SK-N-SH (cell line): ENCODE results near the gene TOMM40. TPM values are rescaled to one million over a fixed set of nuclear protein-coding genes. Genes with fewer than 3 reads are reported as not detected.
A peak's percentile ranks its signal among the peaks of the same experiment; 100 is the strongest.
"Not testable (repeated sequence)": the region's sequence is repeated elsewhere in the genome, so short reads cannot be mapped to it uniquely, and the experiment has no call there.

Experiments used
- CTCF ChIA-PET: fragments of 300-600, 350-600 bp; formaldehyde crosslinking; extraction: SDS; loops from one replicate; lab custom pipeline; 2021; lab: Yijun Ruan, JAX
- POLR2A ChIA-PET: fragments of 350-600 bp; sonication (Branson Sonifier 250); formaldehyde crosslinking; extraction: SDS; loops from one replicate; lab custom pipeline; 2020; ENCODE audit warnings: antibody characterized with exemption, inconsistent platforms; lab: Yijun Ruan, JAX
- DNase-seq: peaks from one replicate; pipeline ENCODE4 v3.0.0; 2012
- H2AFZ ChIP-seq: fragments of 200-600 bp; sonication (generic); 2 replicates; pipeline ENCODE4 v1.8.1; 2016; ENCODE audit warnings: antibody characterized with exemption, mild to moderate bottlenecking, low read depth
- H3F3A ChIP-seq: fragments of 200-600 bp; sonication (generic); replicated peaks from 2 replicates; pipeline ENCODE3; 2016; ENCODE audit warnings: antibody characterized with exemption, mild to moderate bottlenecking; ENCODE audit not compliant: insufficient read depth
- H3K27ac ChIP-seq, 2 experiments: fragments of 200-500 bp in 1 of 2; fragments of 200-600 bp in 1 of 2; sonication (Bioruptor generic) in 1 of 2; sonication (generic), shearing (Covaris generic) in 1 of 2; 2 replicates each; pipeline versions ENCODE4 v1.5.1 to v1.6.1; 2014 to 2016; ENCODE audit warnings: low read depth in 2 of 2, inconsistent platforms in 1 of 2, low read length in 1 of 2, mild to moderate bottlenecking in 1 of 2, mixed read lengths in 1 of 2
- H3K27me3 ChIP-seq: fragments of 200-600 bp; sonication (generic), shearing (Covaris generic); 2 replicates; pipeline ENCODE4 v1.6.1; 2016; ENCODE audit warnings: mixed run types; ENCODE audit not compliant: insufficient read depth
- H3K36me3 ChIP-seq, 2 experiments: fragments of 200-500 bp in 1 of 2; fragments of 200-600 bp in 1 of 2; sonication (Bioruptor generic) in 1 of 2; sonication (generic) in 1 of 2; replicated peaks in 1 of 2; 2 replicates each; pipeline versions ENCODE3 to v1.5.1; 2014 to 2016; ENCODE audit warnings: low read length in 1 of 2, mild to moderate bottlenecking in 1 of 2; ENCODE audit not compliant: insufficient read depth in 2 of 2, control insufficient read depth in 1 of 2
- H3K4me1 ChIP-seq, 2 experiments: fragments of 200-500 bp in 1 of 2; fragments of 200-600 bp in 1 of 2; sonication (Bioruptor generic) in 1 of 2; sonication (generic), shearing (Covaris generic) in 1 of 2; 2 replicates each; pipeline versions ENCODE4 v1.5.1 to v1.6.1; 2014 to 2016; ENCODE audit warnings: low read depth in 1 of 2, low read length in 1 of 2, mixed run types in 1 of 2; ENCODE audit not compliant: insufficient read depth in 2 of 2, control insufficient read depth in 1 of 2
- H3K4me2 ChIP-seq: fragments of 200-600 bp; sonication (generic), shearing (Covaris generic); 2 replicates; pipeline ENCODE4 v1.6.1; 2017; ENCODE audit warnings: mixed run types
- H3K4me3 ChIP-seq, 2 experiments: fragments of 200-500 bp in 1 of 2; fragments of 200-600 bp in 1 of 2; sonication (Bioruptor generic) in 1 of 2; sonication (generic), shearing (Covaris generic) in 1 of 2; 2 replicates each; pipeline versions ENCODE4 v1.5.1 to v1.8.1; 2014 to 2016; ENCODE audit warnings: low read depth in 2 of 2, inconsistent platforms in 1 of 2, low read length in 1 of 2, mild to moderate bottlenecking in 1 of 2, mixed read lengths in 1 of 2, moderate library complexity in 1 of 2
- H3K79me2 ChIP-seq: fragments of 200-600 bp; sonication (generic); 2 replicates; pipeline ENCODE4 v1.8.1; 2017; ENCODE audit warnings: mild to moderate bottlenecking; ENCODE audit not compliant: insufficient read depth
- H3K9ac ChIP-seq: fragments of 200-600 bp; sonication (generic); 2 replicates; pipeline ENCODE4 v1.6.1; 2017; ENCODE audit warnings: mixed run types
- H3K9me2 ChIP-seq: fragments of 200-600 bp; sonication (generic); 2 replicates; pipeline ENCODE4 v1.6.1; 2017; ENCODE audit warnings: mixed run types
- H3K9me3 ChIP-seq: fragments of 200-600 bp; sonication (generic); 2 replicates; pipeline ENCODE4 v1.6.1; 2017; ENCODE audit warnings: mixed run types, mild to moderate bottlenecking, moderate library complexity
- H4K20me1 ChIP-seq: fragments of 200-600 bp; sonication (generic); 2 replicates; pipeline ENCODE4 v1.6.1; 2017; ENCODE audit warnings: mild to moderate bottlenecking, mixed run types; ENCODE audit not compliant: insufficient read depth
- FOXM1 ChIP-seq: IDR thresholded peaks from 2 replicates; pipeline ENCODE4 v1.4.0; 2012; ENCODE audit warnings: low read depth, mild to moderate bottlenecking
- MEF2A ChIP-seq: IDR thresholded peaks from 2 replicates; pipeline ENCODE4 v1.4.0; 2012; ENCODE audit warnings: low read depth, borderline replicate concordance
- MXI1 ChIP-seq: IDR thresholded peaks from 2 replicates; pipeline ENCODE4 v1.6.1; 2012; ENCODE audit warnings: mild to moderate bottlenecking, low read depth, low read length, improper control_type of control experiment
- NRF1 ChIP-seq: IDR thresholded peaks from 2 replicates; pipeline ENCODE4 v1.6.1; 2012; ENCODE audit warnings: low read depth, mild to moderate bottlenecking, low read length
- RFX5 ChIP-seq: IDR thresholded peaks from 2 replicates; pipeline ENCODE4 v1.6.1; 2012; ENCODE audit warnings: mild to moderate bottlenecking, improper control_type of control experiment, low read length
- WGBS: methylation state at CpG from one replicate; pipeline ENCODE4 v1.1.6; 2017; ENCODE audit warnings: low lambda C conversion rate; 5-methylcytosine and 5-hydroxymethylcytosine counted together
- polyA plus RNA-seq, 3 experiments: library from polyadenylated mRNA; depleted of rRNA; stranded (reverse); fragments of >200 nt; gene quantifications; 2 replicates each; pipeline ENCODE4 v1.2.3, GENCODE V29; 2012
- TF ChIP-seq, protein P1 (sequence below): IDR thresholded peaks from 2 replicates; pipeline ENCODE4 v1.6.1; 2012; ENCODE audit warnings: mild to moderate bottlenecking, low read depth, low read length, moderate library complexity

Gene TOMM40
- polyA plus RNA-seq, 1 of the 3 experiments (the other 2 are of a cell fraction): 78.9 TPM

DNA sequence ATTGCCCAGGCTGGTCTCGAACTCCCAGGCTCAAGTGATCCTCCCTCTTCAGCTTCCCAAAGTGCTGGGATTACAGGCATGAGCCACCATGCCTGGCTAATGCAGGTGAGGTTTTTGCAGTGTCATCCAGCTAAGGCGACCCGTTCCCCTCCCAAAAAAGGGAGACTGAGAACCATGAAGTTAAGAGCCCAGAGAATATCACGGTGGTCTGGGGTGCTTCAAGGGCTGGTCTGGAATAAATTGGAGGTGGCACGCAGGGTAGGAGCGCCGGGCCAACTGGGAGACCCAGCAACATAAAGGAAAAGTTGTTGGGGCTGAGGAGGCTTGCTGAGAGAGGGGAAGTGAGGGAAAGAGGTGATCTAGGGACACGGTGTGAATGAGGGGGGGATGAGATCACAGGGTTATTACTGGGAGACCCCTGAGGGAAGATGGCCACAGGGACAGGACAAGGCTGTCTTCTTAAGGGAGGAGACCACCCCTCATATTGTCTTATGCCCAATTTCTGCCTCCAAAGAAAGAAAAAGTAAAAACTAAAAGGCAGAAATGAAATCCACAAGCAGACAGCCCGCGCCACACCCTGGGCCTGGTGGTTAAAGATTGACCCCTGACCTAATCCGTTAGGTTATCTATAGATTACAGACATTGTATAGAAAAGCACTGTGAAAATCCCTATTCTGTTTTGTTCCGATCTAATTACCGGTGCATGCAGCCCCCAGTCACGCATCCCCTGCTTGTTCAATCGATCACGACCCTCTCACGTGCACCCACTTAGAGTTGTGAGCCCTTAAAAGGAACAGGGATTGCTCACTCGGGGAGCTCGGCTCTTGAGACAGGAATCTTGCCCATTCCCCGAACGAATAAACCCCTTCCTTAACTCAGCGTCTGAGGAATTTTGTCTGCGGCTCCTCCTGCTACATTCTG, 22.7 kb downstream of the TOMM40 start:
- H3K4me3 ChIP-seq, H2AFZ ChIP-seq, H3K9me2 ChIP-seq, H3K9me3 ChIP-seq, H3K9ac ChIP-seq, H3K27ac ChIP-seq, H3K36me3 ChIP-seq, H3K79me2 ChIP-seq, H3K4me2 ChIP-seq, H3K4me1 ChIP-seq, H3K27me3 ChIP-seq, DNase-seq, POLR2A ChIA-PET, H4K20me1 ChIP-seq, H3F3A ChIP-seq: not testable (repeated sequence)
- CTCF ChIA-PET: interaction anchor here (1.3 to 2.3 kb wide), 2 partner anchors 10 kb away, joined by 5 to 12 read pairs; no protein-coding TSS in a partner anchor
- WGBS: 81% methylated on average over 23 of the region's 23 CpGs

DNA sequence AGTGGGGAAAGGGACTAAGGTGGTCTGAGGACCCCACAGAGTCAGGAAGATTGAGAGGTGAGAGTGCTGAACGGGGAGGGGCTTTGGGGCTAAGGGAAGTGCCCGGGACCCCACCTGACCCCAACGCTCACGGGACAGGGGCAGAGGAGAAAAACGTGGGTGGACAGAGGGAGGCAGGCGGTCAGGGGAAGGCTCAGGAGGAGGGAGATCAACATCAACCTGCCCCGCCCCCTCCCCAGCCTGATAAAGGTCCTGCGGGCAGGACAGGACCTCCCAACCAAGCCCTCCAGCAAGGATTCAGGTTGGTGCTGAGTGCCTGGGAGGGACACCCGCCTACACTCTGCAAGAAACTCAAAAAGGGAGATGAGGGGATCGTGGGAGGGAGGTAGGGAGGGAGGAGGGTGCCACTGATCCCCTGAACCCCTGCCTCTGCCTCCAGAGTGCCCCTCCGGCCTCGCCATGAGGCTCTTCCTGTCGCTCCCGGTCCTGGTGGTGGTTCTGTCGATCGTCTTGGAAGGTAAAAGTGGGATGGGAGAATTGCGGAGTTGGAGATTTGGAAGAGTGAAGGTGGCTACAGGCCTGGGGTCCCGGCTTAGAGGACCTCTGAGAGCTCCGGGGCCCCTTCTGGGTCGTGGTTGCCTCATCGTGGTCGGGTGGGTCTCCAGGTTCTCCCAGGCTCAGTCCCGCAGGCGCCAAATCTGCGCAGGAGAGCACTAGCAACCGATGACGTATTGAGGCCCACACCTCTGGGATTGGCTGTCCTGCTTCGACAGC, 23.6 kb downstream of the TOMM40 start, which contains the start of gene APOC1:
Gene APOC1 (plus strand): TSS at position 176 of the 774 bp plus-strand sequence. CDS start 284 bp downstream, at position 460.
- H3K9me3 ChIP-seq, H3K36me3 ChIP-seq, H3K9me2 ChIP-seq, H3F3A ChIP-seq, H4K20me1 ChIP-seq, H3K27me3 ChIP-seq, H3K4me1 ChIP-seq, H3K79me2 ChIP-seq: not testable (repeated sequence)
- Histone ChIP-seq H3K4me2 (peak within 1 kb of the TSS; percentile 69), H2AFZ (peak within 1 kb of the TSS; percentile 95), H3K9ac (peak within 1 kb of the TSS; percentile 52), H3K27ac (peak within 1 kb of the TSS in 1 of 2 experiments; percentile 36; a peak in 1 of 4 replicates), H3K4me3 (peak within 1 kb of the TSS; percentile 48 to 67)
- ChIA-PET POLR2A (interaction anchor here (0.9 to 1.4 kb wide), 2 partner anchors 9 to 40 kb away, joined by 3 to 9 read pairs; partner anchors contain the start of genes APOE and CLPTM1), CTCF (interaction anchor here (0.6 to 1.7 kb wide), 7 partner anchors 10 to 1661 kb away, joined by 3 to 5 read pairs (median 3); no protein-coding TSS in a partner anchor)
- TF ChIP-seq NRF1 (peak; percentile 55; the same call in 1 of the 2 replicates), RFX5 (peak; percentile 98)
- 18% methylated on average over 24 of the region's 28 CpGs for WGBS
- peak; percentile 93 for DNase-seq

DNA sequence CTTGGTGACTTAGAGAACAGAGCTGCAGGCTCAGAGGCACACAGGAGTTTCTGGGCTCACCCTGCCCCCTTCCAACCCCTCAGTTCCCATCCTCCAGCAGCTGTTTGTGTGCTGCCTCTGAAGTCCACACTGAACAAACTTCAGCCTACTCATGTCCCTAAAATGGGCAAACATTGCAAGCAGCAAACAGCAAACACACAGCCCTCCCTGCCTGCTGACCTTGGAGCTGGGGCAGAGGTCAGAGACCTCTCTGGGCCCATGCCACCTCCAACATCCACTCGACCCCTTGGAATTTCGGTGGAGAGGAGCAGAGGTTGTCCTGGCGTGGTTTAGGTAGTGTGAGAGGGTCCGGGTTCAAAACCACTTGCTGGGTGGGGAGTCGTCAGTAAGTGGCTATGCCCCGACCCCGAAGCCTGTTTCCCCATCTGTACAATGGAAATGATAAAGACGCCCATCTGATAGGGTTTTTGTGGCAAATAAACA, 33.2 kb downstream of the TOMM40 start:
- Histone ChIP-seq H3K9me3 (no peaks in the 10 kb centered on the region), H3K79me2 (no peaks in the 10 kb centered on the region), H2AFZ (no peak overlapping the region)

More for the DNA sequence above, 33.2 kb downstream of the TOMM40 start:
- WGBS: 76% methylated on average over 8 of the region's 8 CpGs
- Histone ChIP-seq H3K4me2 (no peak overlapping the region), H3K27ac (no peak overlapping the region)
- no peak for TF ChIP-seq MEF2A
- TF ChIP-seq, protein P1, sequence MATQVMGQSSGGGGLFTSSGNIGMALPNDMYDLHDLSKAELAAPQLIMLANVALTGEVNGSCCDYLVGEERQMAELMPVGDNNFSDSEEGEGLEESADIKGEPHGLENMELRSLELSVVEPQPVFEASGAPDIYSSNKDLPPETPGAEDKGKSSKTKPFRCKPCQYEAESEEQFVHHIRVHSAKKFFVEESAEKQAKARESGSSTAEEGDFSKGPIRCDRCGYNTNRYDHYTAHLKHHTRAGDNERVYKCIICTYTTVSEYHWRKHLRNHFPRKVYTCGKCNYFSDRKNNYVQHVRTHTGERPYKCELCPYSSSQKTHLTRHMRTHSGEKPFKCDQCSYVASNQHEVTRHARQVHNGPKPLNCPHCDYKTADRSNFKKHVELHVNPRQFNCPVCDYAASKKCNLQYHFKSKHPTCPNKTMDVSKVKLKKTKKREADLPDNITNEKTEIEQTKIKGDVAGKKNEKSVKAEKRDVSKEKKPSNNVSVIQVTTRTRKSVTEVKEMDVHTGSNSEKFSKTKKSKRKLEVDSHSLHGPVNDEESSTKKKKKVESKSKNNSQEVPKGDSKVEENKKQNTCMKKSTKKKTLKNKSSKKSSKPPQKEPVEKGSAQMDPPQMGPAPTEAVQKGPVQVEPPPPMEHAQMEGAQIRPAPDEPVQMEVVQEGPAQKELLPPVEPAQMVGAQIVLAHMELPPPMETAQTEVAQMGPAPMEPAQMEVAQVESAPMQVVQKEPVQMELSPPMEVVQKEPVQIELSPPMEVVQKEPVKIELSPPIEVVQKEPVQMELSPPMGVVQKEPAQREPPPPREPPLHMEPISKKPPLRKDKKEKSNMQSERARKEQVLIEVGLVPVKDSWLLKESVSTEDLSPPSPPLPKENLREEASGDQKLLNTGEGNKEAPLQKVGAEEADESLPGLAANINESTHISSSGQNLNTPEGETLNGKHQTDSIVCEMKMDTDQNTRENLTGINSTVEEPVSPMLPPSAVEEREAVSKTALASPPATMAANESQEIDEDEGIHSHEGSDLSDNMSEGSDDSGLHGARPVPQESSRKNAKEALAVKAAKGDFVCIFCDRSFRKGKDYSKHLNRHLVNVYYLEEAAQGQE: no peak
- TF ChIP-seq FOXM1: no peak
- TF ChIP-seq MXI1: no peak
- TF ChIP-seq, all 33 proteins: peak for 0
- POLR2A ChIA-PET: no interaction called here
- Histone ChIP-seq H3K9me2 (no peaks in the 10 kb centered on the region), H3K9ac (no peak overlapping the region), H3K4me1 (no peaks in the 10 kb centered on the region; a peak in 1 of 4 replicates), H3K27me3 (no peaks in the 10 kb centered on the region), H3K4me3 (no peak overlapping the region), H3K36me3 (no peaks in the 10 kb centered on the region), H4K20me1 (no peaks in the 10 kb centered on the region), H3F3A (no peaks in the 10 kb centered on the region)
- no peak for DNase-seq
- CTCF ChIA-PET: interaction anchor here (1.7 to 3.2 kb wide), 2 partner anchors 21 to 28 kb away, joined by 6 to 14 read pairs; no protein-coding TSS in a partner anchor
